Thoracic aorta (tissue), 2 donors: ENCODE results near the gene PIP5K1C. TPM values are rescaled to one million over a fixed set of nuclear protein-coding genes. Genes with fewer than 3 reads are reported as not detected.

Source experiments
- ATAC-seq: fragments of 150-250 bp; one replicate; pipeline ENCODE4 v1.8.0; 2017; ENCODE audit warnings: low read depth; ENCODE audit not compliant: insufficient number of reproducible peaks, low FRiP score
- DNase-seq: peaks from one replicate; pipeline ENCODE4 v3.0.0-alpha.2; 2020; ENCODE audit warnings: low spot score
- H3K27ac ChIP-seq, 2 donors: fragments of 200-600 bp; sonication (generic); 1 replicate in 1 of 2; 2 replicates in 1 of 2; pipeline ENCODE4 v1.5.1; 2016; ENCODE audit warnings: mild to moderate bottlenecking in 2 of 2, moderate library complexity in 2 of 2
- H3K27me3 ChIP-seq: fragments of 200-600 bp; sonication (generic); replicated peaks from 2 replicates; pipeline ENCODE4 v1.6.0; 2016; ENCODE audit warnings: mild to moderate bottlenecking; ENCODE audit not compliant: insufficient read depth
- H3K36me3 ChIP-seq: fragments of 200-600 bp; sonication (generic); one replicate; pipeline ENCODE4 v1.5.1; 2016
- H3K4me1 ChIP-seq, 2 donors: fragments of 200-600 bp; sonication (generic); 1 replicate in 1 of 2; 2 replicates in 1 of 2; pipeline versions ENCODE4 v1.5.1 to v1.6.0; 2016; ENCODE audit warnings: low read depth in 2 of 2, mild to moderate bottlenecking in 1 of 2; ENCODE audit not compliant: control insufficient read depth in 1 of 2
- H3K4me3 ChIP-seq: fragments of 200-600 bp; sonication (generic); 2 replicates; pipeline ENCODE4 v1.5.1; 2016; ENCODE audit warnings: mild to moderate bottlenecking
- H3K9me3 ChIP-seq: fragments of 200-600 bp; sonication (generic); 2 replicates; pipeline ENCODE4 v1.5.1; 2016
- CTCF ChIP-seq: fragments of 200-600 bp; sonication (generic); IDR thresholded peaks from one replicate; pipeline ENCODE4 v1.5.1; 2019; ENCODE audit warnings: antibody characterized with exemption
- total RNA-seq, 2 donors: library from RNA; depleted of rRNA; stranded (reverse); fragments of >200 nt; gene quantifications; one replicate each; pipeline versions ENCODE4 v1.1.0 to v1.2.3, GENCODE V29; 2016

The PIP5K1C gene
- total RNA-seq, 2 donors from 2014 or later, result 82.6 to 84.5 TPM

- Histone ChIP-seq H3K36me3 (no peaks in the 10 kb centered on the region), H3K4me3 (peak overlapping the region; percentile 54), H3K27me3 (no peaks in the 10 kb centered on the region), H3K9me3 (no peaks in the 10 kb centered on the region), H3K4me1 (peaks cover 14 to 49% of the 10 kb centered on the region in 2 donors), H3K27ac (peak overlapping the region; percentile 82 to 84)
- ATAC-seq (no peak), DNase-seq (no peak)
- peak; percentile 48 for TF ChIP-seq CTCF
Observed at GRCh38 chr19:3692141-3693024, 7.9 kb downstream of the PIP5K1C start.

- Histone ChIP-seq H3K4me3 (no peak overlapping the region), H3K27me3 (no peaks in the 10 kb centered on the region), H3K4me1 (peaks cover 14 to 49% of the 10 kb centered on the region in 2 donors), H3K36me3 (no peaks in the 10 kb centered on the region), H3K27ac (peak overlapping the region in 1 of 2 donors; percentile 82), H3K9me3 (no peaks in the 10 kb centered on the region)
- ATAC-seq, result no peak
- DNase-seq, result no peak
- no peak for TF ChIP-seq CTCF
Observed at GRCh38 chr19:3691726-3692125, 8.5 kb downstream of the PIP5K1C start.

GRCh38 chr19:3691372-3691716, 8.9 kb downstream of the PIP5K1C start:
- no peak for TF ChIP-seq CTCF
- no peak overlapping the region for H3K4me3 ChIP-seq
- DNase-seq (no peak), ATAC-seq (no peak)
- H3K36me3 ChIP-seq, result no peaks in the 10 kb centered on the region
- no peaks in the 10 kb centered on the region for H3K27me3 ChIP-seq
- peak overlapping the region in 1 of 2 donors; percentile 82 for H3K27ac ChIP-seq
- no peaks in the 10 kb centered on the region for H3K9me3 ChIP-seq
- H3K4me1 ChIP-seq, result peaks cover 14 to 50% of the 10 kb centered on the region in 2 donors

- DNase-seq (no peak), ATAC-seq (no peak)
- H3K27ac ChIP-seq, result no peak overlapping the region
- peaks cover 14 to 44% of the 10 kb centered on the region in 2 donors for H3K4me1 ChIP-seq
- TF ChIP-seq CTCF, result no peak
- H3K9me3 ChIP-seq, result no peaks in the 10 kb centered on the region
- no peak overlapping the region for H3K4me3 ChIP-seq
- no peaks in the 10 kb centered on the region for H3K27me3 ChIP-seq
- H3K36me3 ChIP-seq, result no peaks in the 10 kb centered on the region
Observed at GRCh38 chr19:3690551-3691371, 9.5 kb downstream of the PIP5K1C start.
